ENCODE data around the gene SLC45A2.
"Not testable (repeated sequence)": the region's sequence is repeated elsewhere in the genome, so short reads cannot be mapped to it uniquely, and the experiment has no call there.

Gene SLC45A2

GRCh38 chr5:33906248-33906647 is 78.2 kb downstream of the SLC45A2 start:
- not testable (repeated sequence) for DNase-seq

GRCh38 chr5:33905381-33905780 is 79.1 kb downstream of the SLC45A2 start:
- DNase-seq = no peak

GRCh38 chr5:33903118-33903517 is 81.4 kb downstream of the SLC45A2 start:
- DNase-seq = no peak

- no peak for DNase-seq
Observed at GRCh38 chr5:33901156-33901555, 83.3 kb downstream of the SLC45A2 start.
